Body of pancreas (tissue), 4 donors: ENCODE data around the gene RHBDL1. TPM values are rescaled to one million over a fixed set of nuclear protein-coding genes. Genes with fewer than 3 reads are reported as not detected.

ENCODE experiments used
- ATAC-seq: fragments of 150-250 bp; one replicate; pipeline ENCODE4 v1.9.1; 2016
- DNase-seq, 4 donors: peaks; one replicate each; pipeline ENCODE4 v3.0.0-alpha.2; 2019
- H3K27ac ChIP-seq, 4 donors: fragments of 200-600 bp; sonication (generic); 1 replicate in 3 of 4; 2 replicates in 1 of 4; pipeline versions ENCODE4 v1.5.1 to v1.6.1; 2016 to 2019; ENCODE audit warnings: mild to moderate bottlenecking in 1 of 4, mixed read lengths in 1 of 4, moderate library complexity in 1 of 4
- H3K27me3 ChIP-seq, 2 donors: fragments of 200-600 bp; sonication (generic); one replicate each; pipeline ENCODE4 v1.6.0; 2016; ENCODE audit warnings: mild to moderate bottlenecking in 1 of 2
- H3K36me3 ChIP-seq, 2 donors: fragments of 200-600 bp; sonication (generic); replicated peaks in 1 of 2; 2 replicates each; pipeline ENCODE4 v1.5.1; 2016; ENCODE audit warnings: low read depth in 2 of 2; ENCODE audit not compliant: insufficient read depth in 1 of 2
- H3K4me1 ChIP-seq: fragments of 200-600 bp; sonication (generic); one replicate; pipeline ENCODE4 v1.6.0; 2016
- H3K4me3 ChIP-seq, 2 donors: fragments of 200-600 bp; sonication (generic); 1 replicate in 1 of 2; 2 replicates in 1 of 2; pipeline ENCODE4 v1.5.1; 2016 to 2019
- H3K9me3 ChIP-seq, 3 donors: fragments of 200-600 bp; sonication (generic); 1 replicate in 2 of 3; 2 replicates in 1 of 3; pipeline ENCODE4 v1.5.1; 2016
- POLR2A ChIP-seq, 3 donors: fragments of 450-650 bp; IDR thresholded peaks; one replicate each; pipeline ENCODE4 v1.6.1; 2016; ENCODE audit warnings: antibody characterized with exemption in 3 of 3, mild to moderate bottlenecking in 2 of 3
- WGBS, 2 donors: methylation state at CpG; one replicate each; pipeline ENCODE4 v1.1.5; 2017; 5-methylcytosine and 5-hydroxymethylcytosine counted together
- intact Hi-C: fragments of 100-400 bp; cut with DNase I; formaldehyde crosslinking; loops from one replicate; pipeline ENCODE4 v1.15.1; 2023
- total RNA-seq, 2 donors: library from RNA; depleted of rRNA; stranded (reverse); fragments of >200 nt; gene quantifications; one replicate each; pipeline ENCODE4 v1.1.0, GENCODE V29; 2016
- TF ChIP-seq, protein P1 (sequence below), 7 experiments: fragments of 450-650 bp in 4 of 7; fragments of 200-600 bp in 3 of 7; sonication (generic) in 3 of 7; IDR thresholded peaks; one replicate each; pipeline ENCODE4 v1.5.1; 2016 to 2019; ENCODE audit warnings: antibody characterized with exemption in 7 of 7

The RHBDL1 gene
- total RNA-seq, 2 donors from 2014 or later: 1.8 to 4.3 TPM

DNA sequence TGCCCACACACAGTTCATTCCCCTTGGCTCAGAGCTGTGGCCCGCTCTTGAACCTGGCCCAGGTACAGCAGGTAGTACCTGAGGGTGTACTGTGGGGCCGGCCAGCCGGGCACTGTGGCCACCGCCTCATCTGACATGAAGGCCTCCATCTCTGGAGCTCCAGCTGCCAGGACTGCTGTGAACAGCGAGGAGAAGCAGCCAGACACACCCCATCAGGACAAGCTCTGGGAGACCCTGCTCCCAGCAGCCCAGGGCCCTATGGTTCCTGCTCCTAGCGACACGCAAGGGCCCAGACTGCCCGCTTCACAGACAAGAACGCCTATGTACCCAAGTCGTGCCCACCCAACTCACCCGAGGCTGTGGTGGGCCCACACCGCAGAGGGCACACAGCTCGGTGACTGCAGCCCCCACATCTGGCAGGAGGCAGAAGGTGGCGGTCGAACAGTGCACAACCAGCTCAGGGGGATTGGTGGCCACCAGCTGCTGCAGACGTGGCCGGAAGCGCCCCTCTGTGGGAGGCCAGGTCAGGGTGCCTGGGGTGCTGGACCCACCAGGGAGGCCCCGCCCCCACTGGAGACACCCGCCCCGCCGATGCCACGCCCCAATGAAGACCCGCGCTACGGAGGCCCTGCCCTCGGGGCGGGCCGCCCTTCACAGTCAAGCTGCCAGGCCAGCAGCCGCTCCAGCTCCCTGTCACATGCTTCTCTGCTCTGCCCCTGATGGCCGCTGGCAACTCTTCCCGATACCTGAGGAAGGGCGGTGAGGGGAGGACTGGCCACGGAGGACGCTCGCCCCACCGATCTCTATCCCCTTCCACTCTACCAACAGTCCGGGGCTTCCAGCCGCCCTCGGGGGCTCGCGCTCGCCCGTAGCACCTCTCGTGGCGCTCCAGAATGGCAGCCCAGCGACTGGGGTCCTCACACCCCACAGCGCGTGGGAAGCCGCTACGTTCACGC is 3.7 kb downstream of the RHBDL1 start:
- Histone ChIP-seq H3K27ac (peak overlapping the region; percentile 86 to 95 (median 92)), H3K4me3 (no peak overlapping the region), H3K4me1 (peaks cover 65% of the 10 kb centered on the region), H3K27me3 (no peaks in the 10 kb centered on the region), H3K36me3 (peaks cover 7 to 12% of the 10 kb centered on the region in 2 donors), H3K9me3 (no peaks in the 10 kb centered on the region)
- DNase-seq (peak; percentile 77 to 87 (median 86)), ATAC-seq (peak; percentile 41)
- TF ChIP-seq, protein P1, sequence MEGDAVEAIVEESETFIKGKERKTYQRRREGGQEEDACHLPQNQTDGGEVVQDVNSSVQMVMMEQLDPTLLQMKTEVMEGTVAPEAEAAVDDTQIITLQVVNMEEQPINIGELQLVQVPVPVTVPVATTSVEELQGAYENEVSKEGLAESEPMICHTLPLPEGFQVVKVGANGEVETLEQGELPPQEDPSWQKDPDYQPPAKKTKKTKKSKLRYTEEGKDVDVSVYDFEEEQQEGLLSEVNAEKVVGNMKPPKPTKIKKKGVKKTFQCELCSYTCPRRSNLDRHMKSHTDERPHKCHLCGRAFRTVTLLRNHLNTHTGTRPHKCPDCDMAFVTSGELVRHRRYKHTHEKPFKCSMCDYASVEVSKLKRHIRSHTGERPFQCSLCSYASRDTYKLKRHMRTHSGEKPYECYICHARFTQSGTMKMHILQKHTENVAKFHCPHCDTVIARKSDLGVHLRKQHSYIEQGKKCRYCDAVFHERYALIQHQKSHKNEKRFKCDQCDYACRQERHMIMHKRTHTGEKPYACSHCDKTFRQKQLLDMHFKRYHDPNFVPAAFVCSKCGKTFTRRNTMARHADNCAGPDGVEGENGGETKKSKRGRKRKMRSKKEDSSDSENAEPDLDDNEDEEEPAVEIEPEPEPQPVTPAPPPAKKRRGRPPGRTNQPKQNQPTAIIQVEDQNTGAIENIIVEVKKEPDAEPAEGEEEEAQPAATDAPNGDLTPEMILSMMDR (IDR thresholded peaks at IDR 0.05): no peak
- TF ChIP-seq POLR2A (IDR thresholded peaks at IDR 0.05): peak in 2 of 3 donors; percentile 39 to 45
- intact Hi-C loops: no loop called here
- 28 to 65% methylated on average over 4 to 49 of the region's 52 CpGs for WGBS, 2 donors

DNA sequence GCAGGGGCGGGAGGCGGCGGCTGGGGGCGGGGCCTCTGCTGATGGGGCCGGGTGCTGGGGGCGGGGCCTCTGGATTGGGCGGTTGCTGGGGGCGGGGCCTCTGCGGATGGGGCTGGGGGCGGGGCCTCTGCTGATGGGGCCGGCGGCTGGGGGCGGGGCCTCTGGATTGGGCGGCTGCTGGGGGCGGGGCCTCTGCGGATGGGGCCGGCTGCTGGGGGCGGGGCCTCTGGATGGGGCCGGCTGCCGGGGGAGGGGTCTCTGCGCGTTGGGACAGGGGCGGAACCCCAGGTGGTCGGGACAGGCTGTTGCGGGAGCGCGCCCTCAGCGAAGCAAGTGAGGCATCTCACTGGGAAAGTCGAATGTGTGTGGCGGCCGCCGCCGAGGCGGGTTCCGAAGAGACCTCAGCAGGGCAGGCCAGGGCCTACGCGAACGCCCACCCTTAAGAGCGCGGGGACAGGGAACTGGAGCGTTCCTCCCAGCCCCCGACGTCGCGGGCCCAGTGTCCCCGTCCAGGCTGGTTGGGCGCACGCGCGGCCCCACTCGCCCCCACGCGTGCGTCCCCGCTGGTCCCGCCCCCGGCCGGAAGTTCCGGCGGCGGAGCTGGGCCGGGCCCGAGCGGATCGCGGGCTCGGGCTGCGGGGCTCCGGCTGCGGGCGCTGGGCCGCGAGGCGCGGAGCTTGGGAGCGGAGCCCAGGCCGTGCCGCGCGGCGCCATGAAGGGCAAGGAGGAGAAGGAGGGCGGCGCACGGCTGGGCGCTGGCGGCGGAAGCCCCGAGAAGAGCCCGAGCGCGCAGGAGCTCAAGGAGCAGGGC is 4.5 kb downstream of the RHBDL1 start, which contains the start of gene STUB1:
STUB1 (plus strand) TSS at position 597 of the 811 bp plus-strand sequence; CDS start at position 713, 116 bp downstream.
- intact Hi-C loops: no loop called here
- H3K27me3 ChIP-seq: no peaks in the 10 kb centered on the region
- 0% methylated on average over 3 to 76 of the region's 91 CpGs for WGBS, 2 donors
- H3K4me3 ChIP-seq: peak within 1 kb of the TSS; percentile 0 to 29
- ATAC-seq: peak; percentile 64
- H3K4me1 ChIP-seq: peaks cover 59% of the 10 kb centered on the region
- peak; percentile 86 to 90 (median 87) for DNase-seq
- no peaks in the 10 kb centered on the region for H3K9me3 ChIP-seq
- H3K36me3 ChIP-seq: peaks cover 7 to 12% of the 10 kb centered on the region in 2 donors
- H3K27ac ChIP-seq: peak within 1 kb of the TSS; percentile 86 to 95 (median 92)
- peak; percentile 35 to 57 (median 41) for TF ChIP-seq POLR2A (IDR thresholded peaks at IDR 0.05)
- TF ChIP-seq, protein P1 (IDR thresholded peaks at IDR 0.05): no peak

DNA sequence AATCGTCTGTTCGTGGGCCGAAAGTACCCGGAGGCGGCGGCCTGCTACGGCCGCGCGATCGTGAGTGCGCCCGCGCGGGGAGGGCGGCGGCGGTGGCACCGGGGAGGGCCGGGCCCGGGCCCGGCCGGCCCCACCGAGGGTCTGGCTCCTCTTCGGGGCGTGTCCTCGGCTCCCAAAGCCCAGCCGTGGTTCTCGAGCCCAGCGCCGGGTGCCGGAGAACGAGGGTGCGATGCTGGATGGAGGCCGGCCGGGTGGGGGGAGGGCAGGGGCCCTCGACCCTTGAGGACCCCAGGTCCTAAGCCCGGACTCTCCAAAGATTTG is 5.1 kb downstream of the RHBDL1 start:
- intact Hi-C loops: no loop called here
- WGBS, 2 donors: 0% methylated on average over 35 of the region's 38 CpGs; no CpG with 5 or more reads in 1 of the 2 donors
- Histone ChIP-seq H3K4me3 (peak overlapping the region; percentile 0 to 29), H3K4me1 (peaks cover 59% of the 10 kb centered on the region), H3K36me3 (peaks cover 7 to 12% of the 10 kb centered on the region in 2 donors), H3K27ac (peak overlapping the region; percentile 86 to 95 (median 92)), H3K27me3 (no peaks in the 10 kb centered on the region), H3K9me3 (no peaks in the 10 kb centered on the region)
- DNase-seq (no peak), ATAC-seq (no peak)
- TF ChIP-seq, protein P1 (IDR thresholded peaks at IDR 0.05): no peak
- TF ChIP-seq POLR2A (IDR thresholded peaks at IDR 0.05): no peak

DNA sequence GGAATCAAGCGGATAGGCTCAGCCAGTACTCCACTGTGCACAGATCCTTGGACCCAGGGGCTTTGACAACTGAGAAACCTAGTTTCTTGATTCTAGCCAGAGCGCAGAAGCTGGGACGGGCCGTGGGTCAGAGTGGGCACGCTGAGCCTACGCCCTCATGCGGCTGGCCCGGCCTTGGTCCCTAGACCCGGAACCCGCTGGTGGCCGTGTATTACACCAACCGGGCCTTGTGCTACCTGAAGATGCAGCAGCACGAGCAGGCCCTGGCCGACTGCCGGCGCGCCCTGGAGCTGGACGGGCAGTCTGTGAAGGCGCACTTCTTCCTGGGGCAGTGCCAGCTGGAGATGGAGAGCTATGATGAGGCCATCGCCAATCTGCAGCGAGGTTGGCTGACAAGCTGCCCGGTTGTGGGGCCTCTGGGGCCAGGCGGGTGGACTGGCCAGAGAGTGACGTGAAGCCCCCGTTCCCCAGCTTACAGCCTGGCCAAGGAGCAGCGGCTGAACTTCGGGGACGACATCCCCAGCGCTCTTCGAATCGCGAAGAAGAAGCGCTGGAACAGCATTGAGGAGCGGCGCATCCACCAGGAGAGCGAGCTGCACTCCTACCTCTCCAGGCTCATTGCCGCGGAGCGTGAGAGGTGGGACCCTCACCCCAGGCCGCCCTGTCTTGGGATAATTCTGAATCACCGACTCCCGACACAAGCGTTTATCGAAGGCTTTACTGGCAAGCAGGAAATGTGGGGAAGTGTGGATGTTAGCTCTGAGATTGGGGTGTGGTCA is 5.7 kb downstream of the RHBDL1 start:
- WGBS, 2 donors: 38 to 81% methylated on average over 6 to 44 of the region's 44 CpGs
- intact Hi-C loops: no loop called here
- peaks cover 60% of the 10 kb centered on the region for H3K4me1 ChIP-seq
- ATAC-seq (no peak), DNase-seq (peak; percentile 58 to 64 (median 61))
- no peaks in the 10 kb centered on the region for H3K27me3 ChIP-seq
- no peak for TF ChIP-seq POLR2A (IDR thresholded peaks at IDR 0.05)
- TF ChIP-seq, protein P1 (IDR thresholded peaks at IDR 0.05): no peak
- H3K9me3 ChIP-seq: no peaks in the 10 kb centered on the region
- H3K4me3 ChIP-seq: peak overlapping the region; percentile 0 to 29
- H3K36me3 ChIP-seq: peaks cover 7 to 12% of the 10 kb centered on the region in 2 donors
- peak overlapping the region in 3 of 4 donors; percentile 86 to 95 (median 90) for H3K27ac ChIP-seq
